Mesendoderm (in vitro differentiated cells): ENCODE data around the gene IL3.

Experiments
- DNase-seq: peaks from one replicate; pipeline ENCODE4 v3.0.0; 2013
- H2AK5ac ChIP-seq: 2 replicates; pipeline ENCODE4 v1.6.1; 2013; ENCODE audit warnings: low read length, inconsistent platforms
- H2BK120ac ChIP-seq: 2 replicates; pipeline ENCODE4 v1.6.1; 2013; ENCODE audit warnings: low read depth, mild to moderate bottlenecking, low read length, moderate library complexity, mixed read lengths
- H2BK15ac ChIP-seq: replicated peaks from 2 replicates; pipeline ENCODE4 v1.6.1; 2013; ENCODE audit warnings: low read depth, mild to moderate bottlenecking, moderate library complexity
- H2BK5ac ChIP-seq: 2 replicates; pipeline ENCODE4 v1.6.1; 2013; ENCODE audit warnings: low read length, inconsistent platforms
- H3K18ac ChIP-seq: 2 replicates; pipeline ENCODE4 v1.6.1; 2013; ENCODE audit warnings: mild to moderate bottlenecking, low read length, mixed read lengths
- H3K23ac ChIP-seq: one replicate; pipeline ENCODE4 v1.6.1; 2013; ENCODE audit warnings: low read length
- H3K27ac ChIP-seq: 2 replicates; pipeline ENCODE4 v1.5.1; 2013; ENCODE audit warnings: low read depth, mild to moderate bottlenecking, inconsistent platforms, low read length, moderate library complexity
- H3K27me3 ChIP-seq: 2 replicates; pipeline ENCODE4 v1.6.1; 2013; ENCODE audit warnings: low read length, control low read depth, mild to moderate bottlenecking, inconsistent platforms; ENCODE audit not compliant: insufficient read depth, poor library complexity
- H3K36me3 ChIP-seq: 2 replicates; pipeline ENCODE4 v1.6.1; 2013; ENCODE audit warnings: low read length, inconsistent platforms; ENCODE audit not compliant: control insufficient read depth, insufficient read depth
- H3K4ac ChIP-seq: one replicate; pipeline ENCODE4 v1.6.1; 2013; ENCODE audit warnings: low read depth, mild to moderate bottlenecking, low read length, moderate library complexity
- H3K4me1 ChIP-seq: 2 replicates; pipeline ENCODE4 v1.6.1; 2013; ENCODE audit warnings: low read depth, low read length, inconsistent platforms; ENCODE audit not compliant: control insufficient read depth
- H3K4me2 ChIP-seq: 2 replicates; pipeline ENCODE4 v1.6.1; 2013; ENCODE audit warnings: low read length
- H3K4me3 ChIP-seq: 2 replicates; pipeline ENCODE4 v1.5.1; 2013; ENCODE audit warnings: mild to moderate bottlenecking, low read length
- H3K56ac ChIP-seq: one replicate; pipeline ENCODE4 v1.6.1; 2013; ENCODE audit warnings: low read length
- H3K79me1 ChIP-seq: 2 replicates; pipeline ENCODE4 v1.6.1; 2013; ENCODE audit warnings: low read length, inconsistent platforms
- H3K79me2 ChIP-seq: 2 replicates; pipeline ENCODE4 v1.6.1; 2013; ENCODE audit warnings: mild to moderate bottlenecking, low read length; ENCODE audit not compliant: control insufficient read depth, insufficient read depth
- H3K9ac ChIP-seq: 2 replicates; pipeline ENCODE4 v1.6.1; 2013; ENCODE audit warnings: low read length, inconsistent platforms
- H4K5ac ChIP-seq: one replicate; pipeline ENCODE4 v1.6.1; 2013; ENCODE audit warnings: low read length
- H4K8ac ChIP-seq: one replicate; pipeline ENCODE4 v1.6.1; 2013; ENCODE audit warnings: low read depth, mild to moderate bottlenecking, control low read depth, low read length, moderate library complexity
- WGBS: extraction: QIAGEN DNeasy Blood & Tissue Kit; methylation state at CpG from one replicate; pipeline ENCODE4 v1.1.7; 2013; ENCODE audit warnings: low lambda C conversion rate, missing lambda C conversion rate; ENCODE audit not compliant: insufficient coverage; ENCODE audit errors: extremely low coverage; 5-methylcytosine and 5-hydroxymethylcytosine counted together

The IL3 gene

DNA sequence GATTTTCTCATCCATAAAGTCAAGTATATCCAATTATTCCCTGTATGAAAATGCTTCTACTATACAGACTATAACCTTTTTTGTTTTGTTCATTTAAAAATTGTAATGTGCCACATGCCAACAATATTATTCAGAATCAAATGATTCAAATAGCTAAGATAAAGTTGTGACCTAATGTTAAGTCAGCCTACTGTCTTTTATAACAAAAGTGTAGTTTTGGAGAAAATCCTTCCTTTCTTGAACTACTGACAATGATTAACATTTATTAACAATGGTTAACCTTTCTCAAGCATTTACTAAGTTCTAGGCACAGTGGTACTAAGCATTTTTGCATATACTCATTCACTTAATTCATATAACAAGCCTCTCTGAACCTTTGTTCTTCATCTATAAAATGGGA, 38.2 kb downstream of the IL3 start:
- H3K27me3 ChIP-seq = no peaks in the 10 kb centered on the region
- H3K4me3 ChIP-seq = no peak overlapping the region
- no peak overlapping the region for H3K4ac ChIP-seq
- H3K79me1 ChIP-seq = no peaks in the 10 kb centered on the region
- no peak overlapping the region for H2BK5ac ChIP-seq
- DNase-seq = no peak
- no peak overlapping the region for H3K9ac ChIP-seq
- no peak overlapping the region for H3K4me2 ChIP-seq
- H2BK120ac ChIP-seq = no peak overlapping the region
- no peak overlapping the region for H3K27ac ChIP-seq
- no peak overlapping the region for H2BK15ac ChIP-seq
- H3K4me1 ChIP-seq = no peaks in the 10 kb centered on the region
- no peak overlapping the region for H3K18ac ChIP-seq
- H4K8ac ChIP-seq = no peak overlapping the region
- no peak overlapping the region for H3K23ac ChIP-seq
- no peak overlapping the region for H2AK5ac ChIP-seq
- H3K36me3 ChIP-seq = no peaks in the 10 kb centered on the region
- no peak overlapping the region for H4K5ac ChIP-seq
- H3K56ac ChIP-seq = no peak overlapping the region
- H3K79me2 ChIP-seq = no peaks in the 10 kb centered on the region

DNA sequence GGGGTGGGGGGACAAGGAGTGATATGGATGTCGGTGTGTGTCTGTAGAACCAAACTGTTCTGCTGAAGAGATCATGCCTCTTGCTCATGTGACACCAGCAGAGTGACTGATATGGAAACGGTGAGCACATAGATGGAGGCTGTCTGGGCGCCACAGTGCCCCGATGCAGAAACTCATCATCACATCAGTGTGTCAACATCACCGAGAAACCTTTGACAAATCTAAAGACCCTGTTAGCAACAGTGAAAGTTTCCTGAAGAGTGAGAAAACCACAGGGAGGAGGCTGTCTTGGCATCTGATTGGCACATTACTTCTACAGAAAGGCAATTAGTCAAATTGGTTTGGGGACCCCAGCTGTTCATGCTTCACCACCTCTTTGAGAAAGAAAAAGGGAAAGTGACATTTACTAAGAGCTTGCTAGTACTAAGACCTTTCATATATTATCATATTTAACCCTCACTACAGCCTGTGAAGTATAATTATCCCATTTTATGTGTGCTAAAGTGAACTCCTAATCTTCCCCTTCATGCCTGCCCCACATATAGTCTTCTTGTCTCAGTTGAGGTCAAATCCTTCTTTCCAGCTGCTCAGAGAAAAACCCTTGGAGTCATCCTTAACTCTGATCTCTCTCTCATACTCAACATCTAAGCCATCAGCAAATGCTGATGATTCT, 38.8 kb downstream of the IL3 start:
- no peak overlapping the region for H3K4ac ChIP-seq

DNA sequence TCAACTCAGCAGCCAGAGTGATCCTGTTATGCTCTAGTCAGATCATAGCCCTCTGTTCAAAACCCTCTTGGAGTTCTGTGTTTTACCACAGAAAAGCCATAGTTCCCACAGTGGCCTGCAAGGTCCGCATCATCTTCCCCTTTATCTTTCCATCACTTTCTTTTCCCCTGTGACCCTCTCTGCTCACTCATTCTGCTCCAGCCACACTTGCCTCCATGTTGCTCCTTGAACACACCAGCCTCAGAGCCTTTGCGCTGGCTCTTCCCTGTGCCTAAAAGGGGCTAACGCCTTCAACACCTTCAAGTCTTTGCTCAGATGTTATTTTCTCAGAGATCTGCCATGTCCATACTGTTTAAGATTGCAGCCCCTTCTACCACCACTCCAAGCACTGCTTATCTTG, 39.5 kb downstream of the IL3 start:
- H2AK5ac ChIP-seq = no peak overlapping the region
- DNase-seq = no peak
- H3K56ac ChIP-seq = no peak overlapping the region
- H2BK15ac ChIP-seq = no peak overlapping the region
- no peak overlapping the region for H4K8ac ChIP-seq
- no peaks in the 10 kb centered on the region for H3K79me1 ChIP-seq
- no peaks in the 10 kb centered on the region for H3K36me3 ChIP-seq
- H3K4me1 ChIP-seq = no peaks in the 10 kb centered on the region
- no peak overlapping the region for H2BK120ac ChIP-seq
- no peak overlapping the region for H3K23ac ChIP-seq
- H3K4ac ChIP-seq = no peak overlapping the region
- H3K18ac ChIP-seq = no peak overlapping the region
- H3K27ac ChIP-seq = no peak overlapping the region
- no peak overlapping the region for H3K4me2 ChIP-seq
- no peak overlapping the region for H4K5ac ChIP-seq
- no peak overlapping the region for H2BK5ac ChIP-seq
- WGBS = no CpG with 5 or more reads among the region's 3 CpGs
- no peaks in the 10 kb centered on the region for H3K79me2 ChIP-seq
- H3K27me3 ChIP-seq = no peaks in the 10 kb centered on the region
- H3K9ac ChIP-seq = no peak overlapping the region
- H3K4me3 ChIP-seq = no peak overlapping the region

More for the DNA sequence above, 38.8 kb downstream of the IL3 start:
- Histone ChIP-seq H3K9ac (no peak overlapping the region), H3K27me3 (no peaks in the 10 kb centered on the region), H4K5ac (no peak overlapping the region), H2BK5ac (no peak overlapping the region), H4K8ac (no peak overlapping the region), H3K79me2 (no peaks in the 10 kb centered on the region), H3K4me3 (no peak overlapping the region), H3K4me2 (no peak overlapping the region), H3K56ac (no peak overlapping the region), H2BK120ac (no peak overlapping the region), H3K79me1 (no peaks in the 10 kb centered on the region), H3K23ac (no peak overlapping the region), H3K18ac (no peak overlapping the region), H3K36me3 (no peaks in the 10 kb centered on the region), H3K27ac (no peak overlapping the region), H2AK5ac (no peak overlapping the region), H3K4me1 (no peaks in the 10 kb centered on the region), H2BK15ac (no peak overlapping the region)
- WGBS = no CpG with 5 or more reads among the region's 5 CpGs
- no peak for DNase-seq

- Histone ChIP-seq H2BK15ac (no peak overlapping the region), H3K4me1 (no peaks in the 10 kb centered on the region), H3K23ac (no peak overlapping the region), H3K79me2 (no peaks in the 10 kb centered on the region), H4K8ac (no peak overlapping the region), H4K5ac (no peak overlapping the region), H3K27me3 (no peaks in the 10 kb centered on the region), H3K4ac (no peak overlapping the region), H3K18ac (no peak overlapping the region), H2BK120ac (no peak overlapping the region), H3K9ac (no peak overlapping the region), H2BK5ac (no peak overlapping the region), H3K27ac (no peak overlapping the region), H3K79me1 (no peaks in the 10 kb centered on the region), H3K4me2 (no peak overlapping the region), H3K36me3 (no peaks in the 10 kb centered on the region), H3K56ac (no peak overlapping the region), H3K4me3 (no peak overlapping the region), H2AK5ac (no peak overlapping the region)
- no CpG with 5 or more reads among the region's 8 CpGs for WGBS
- DNase-seq = no peak
Measured at GRCh38 chr5:132100672-132101261, 40.3 kb downstream of the IL3 start.

GRCh38 chr5:132101385-132101880, 41.0 kb downstream of the IL3 start:
- Histone ChIP-seq H3K4me2 (no peak overlapping the region), H2AK5ac (no peak overlapping the region), H2BK120ac (no peak overlapping the region), H3K4me1 (no peaks in the 10 kb centered on the region), H3K23ac (no peak overlapping the region), H3K36me3 (no peaks in the 10 kb centered on the region), H2BK15ac (no peak overlapping the region), H3K18ac (no peak overlapping the region), H3K56ac (no peak overlapping the region), H3K79me2 (no peaks in the 10 kb centered on the region), H3K79me1 (no peaks in the 10 kb centered on the region), H2BK5ac (no peak overlapping the region), H4K5ac (no peak overlapping the region), H3K4ac (no peak overlapping the region), H3K9ac (no peak overlapping the region), H3K4me3 (no peak overlapping the region), H3K27me3 (no peaks in the 10 kb centered on the region), H3K27ac (no peak overlapping the region), H4K8ac (no peak overlapping the region)
- DNase-seq = no peak
- WGBS = no CpG with 5 or more reads among the region's 6 CpGs
